Activated CD8-positive, alpha-beta memory T cell treated with anti-CD3 and anti-CD28 coated beads for 1 hour (primary cell): ENCODE measurements around the gene MTFP1.
A peak's percentile ranks its signal among the peaks of the same experiment; 100 is the strongest.

ENCODE experiments used
- DNase-seq, 2 donors: peaks; one replicate each; pipeline ENCODE4 v3.0.0-alpha.2; 2020; ENCODE audit warnings: low read depth in 1 of 2; ENCODE audit errors: extremely low read depth in 1 of 2

The MTFP1 gene, protein sequence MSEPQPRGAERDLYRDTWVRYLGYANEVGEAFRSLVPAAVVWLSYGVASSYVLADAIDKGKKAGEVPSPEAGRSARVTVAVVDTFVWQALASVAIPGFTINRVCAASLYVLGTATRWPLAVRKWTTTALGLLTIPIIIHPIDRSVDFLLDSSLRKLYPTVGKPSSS

GRCh38 chr22:30425616-30426387, at the start of gene MTFP1:
TSS of gene MTFP1 (plus strand) at chr22:30425768. CDS start at chr22:30425880, 112 bp downstream.
- DNase-seq, result no peak

DNA sequence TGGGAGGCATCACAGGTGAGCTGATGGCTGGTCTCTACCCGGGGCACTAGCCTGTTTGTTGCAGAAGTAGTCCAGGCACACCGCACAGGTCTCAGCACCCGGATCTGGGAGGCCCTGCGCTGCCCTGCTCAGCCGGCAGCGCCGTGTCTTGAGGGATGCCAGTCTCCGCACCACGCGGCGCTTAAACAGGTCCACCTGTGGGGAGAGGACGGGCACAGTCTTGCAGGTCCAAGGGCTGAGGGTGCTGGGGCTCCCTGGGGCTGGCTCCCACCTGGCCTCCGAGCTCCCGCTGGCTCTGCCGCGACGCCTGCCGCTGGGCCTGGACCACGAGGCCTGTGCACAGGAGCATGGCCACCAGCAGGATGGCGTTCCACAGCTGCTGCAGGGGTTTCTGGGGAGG, 45.6 kb upstream of the MTFP1 start:
- no peak for DNase-seq

GRCh38 chr22:30381264-30381663, 44.3 kb upstream of the MTFP1 start:
- no peak for DNase-seq

GRCh38 chr22:30382340-30382739, 43.2 kb upstream of the MTFP1 start:
- DNase-seq, result no peak

DNA sequence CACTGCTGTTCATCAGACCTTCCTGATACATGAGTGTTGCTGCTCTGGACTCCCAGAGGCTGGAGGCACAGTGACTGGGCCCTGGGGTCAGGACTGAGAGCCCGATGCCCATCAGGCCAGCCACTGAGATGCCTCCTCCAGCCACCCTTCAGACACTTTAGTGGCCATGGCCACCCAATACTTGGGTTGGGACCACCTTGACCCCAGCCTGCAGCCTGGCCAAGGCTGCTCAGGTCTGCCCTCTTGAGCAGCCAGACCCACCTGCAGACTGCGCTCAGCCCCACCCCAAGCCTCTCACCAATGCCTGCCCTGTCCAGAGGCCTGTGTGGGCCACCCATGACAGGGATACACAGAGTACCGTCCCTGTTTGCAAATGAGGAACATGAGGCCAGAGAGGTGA, 42.5 kb upstream of the MTFP1 start:
- no peak for DNase-seq

GRCh38 chr22:30385942-30386341, 39.6 kb upstream of the MTFP1 start:
- DNase-seq, result no peak

GRCh38 chr22:30386608-30386959, 39.0 kb upstream of the MTFP1 start:
- DNase-seq, result no peak

GRCh38 chr22:30386960-30387827, 38.4 kb upstream of the MTFP1 start, which contains the start of gene RNF215:
TSS of gene RNF215 (minus strand) at chr22:30387411. CDS start at chr22:30387313, 98 bp downstream.
- peak; percentile 32 to 74 for DNase-seq

GRCh38 chr22:30390974-30391691, 34.4 kb upstream of the MTFP1 start:
- peak; percentile 48 to 58 for DNase-seq

DNA sequence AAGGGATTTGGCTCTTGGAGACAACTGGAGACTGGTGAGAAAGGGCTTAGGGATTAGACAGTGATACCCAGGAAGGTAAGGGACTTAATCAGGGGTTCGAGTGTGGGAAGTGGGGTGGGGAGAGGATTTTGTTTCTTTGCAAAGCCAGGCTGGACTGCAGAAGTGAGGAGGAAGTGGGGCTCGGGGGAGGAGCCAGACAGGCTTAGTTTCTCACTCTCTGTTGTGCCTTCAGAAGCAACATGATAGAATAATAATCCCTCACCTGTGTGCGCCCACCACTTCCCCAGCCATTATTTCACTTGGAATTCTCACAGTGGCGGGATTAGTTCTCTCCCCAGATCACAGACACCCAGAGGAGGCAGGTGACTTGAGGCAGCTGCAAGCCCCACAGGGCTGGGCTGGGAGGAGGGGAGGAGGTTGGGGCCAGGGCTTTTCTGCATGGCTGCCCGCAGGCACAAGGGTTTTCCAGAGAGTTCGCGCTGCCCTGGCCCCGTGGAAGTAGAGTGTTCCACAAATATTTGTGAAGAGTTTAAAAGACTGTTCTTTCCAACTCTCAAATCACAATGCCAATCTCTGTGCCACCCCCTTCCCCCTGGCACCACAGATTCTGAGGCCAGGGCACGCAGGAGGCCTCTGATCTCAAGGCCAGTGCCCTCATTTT, 32.8 kb upstream of the MTFP1 start:
- no peak for DNase-seq

- no peak for DNase-seq
Measured at GRCh38 chr22:30393322-30393680, 32.3 kb upstream of the MTFP1 start.

DNA sequence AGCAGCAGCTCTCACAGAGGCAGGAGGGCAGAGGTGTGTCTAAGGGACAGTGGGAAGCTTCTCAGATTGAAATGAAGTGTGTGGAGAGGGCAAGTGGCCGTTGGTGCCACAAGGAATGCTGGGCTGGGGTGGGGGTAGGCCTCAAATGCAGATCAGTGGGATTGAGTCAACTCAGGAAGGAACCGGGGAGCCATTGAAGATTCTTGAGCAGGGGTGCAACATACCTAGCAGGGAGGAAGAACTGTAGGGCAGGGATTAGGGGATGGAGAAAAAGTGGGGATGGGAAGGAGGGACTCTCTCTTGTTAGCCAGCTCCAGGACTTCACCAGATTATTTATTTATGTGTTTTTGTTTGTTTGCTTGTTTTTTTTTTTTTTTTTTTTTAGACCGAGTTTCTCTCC, 31.7 kb upstream of the MTFP1 start:
- no peak for DNase-seq

DNA sequence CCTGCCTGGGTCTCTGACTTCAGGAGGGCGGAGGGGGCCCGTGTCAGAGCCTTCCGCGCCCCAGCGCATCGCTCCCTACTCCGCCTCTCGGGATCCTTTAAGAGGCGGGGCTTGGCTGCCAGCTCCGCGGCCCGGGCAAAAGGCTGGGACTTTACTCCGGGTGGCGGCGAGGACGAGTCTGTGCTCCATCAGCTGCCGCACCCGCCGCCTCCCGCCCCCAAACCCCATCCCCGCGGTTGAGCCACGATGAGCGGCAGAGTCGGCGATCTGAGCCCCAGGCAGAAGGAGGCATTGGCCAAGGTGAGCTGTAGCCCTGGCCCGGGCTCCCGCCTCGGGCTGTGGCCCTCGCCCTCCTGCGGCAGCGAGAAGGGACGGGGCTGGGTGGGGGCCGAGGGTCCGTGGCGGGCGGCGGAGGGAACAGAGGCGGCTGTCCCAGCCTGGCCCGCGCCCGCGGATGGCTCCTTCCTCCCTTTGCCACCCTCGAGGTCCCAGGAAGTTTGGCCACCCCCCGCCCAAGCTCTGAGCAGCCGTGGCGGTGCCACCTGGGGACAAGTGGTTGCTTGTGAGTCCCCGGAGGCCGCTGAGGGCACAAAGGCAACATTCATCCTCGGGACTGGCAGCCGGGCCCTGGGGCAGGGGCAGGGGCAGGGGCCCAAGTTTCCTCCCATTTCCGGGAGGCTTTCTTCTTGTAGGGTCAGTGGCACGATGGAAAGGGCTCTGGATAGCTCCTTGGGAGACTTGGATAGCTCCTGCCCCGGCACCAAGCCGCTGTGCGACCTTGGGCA, 28.5 kb upstream of the MTFP1 start, which contains the start of gene SEC14L2:
Gene SEC14L2, plus strand, starts transcription at position 148 of the 785 bp plus-strand sequence. Its CDS starts 99 bp downstream, at position 247.
- peak; percentile 29 to 44 for DNase-seq

DNA sequence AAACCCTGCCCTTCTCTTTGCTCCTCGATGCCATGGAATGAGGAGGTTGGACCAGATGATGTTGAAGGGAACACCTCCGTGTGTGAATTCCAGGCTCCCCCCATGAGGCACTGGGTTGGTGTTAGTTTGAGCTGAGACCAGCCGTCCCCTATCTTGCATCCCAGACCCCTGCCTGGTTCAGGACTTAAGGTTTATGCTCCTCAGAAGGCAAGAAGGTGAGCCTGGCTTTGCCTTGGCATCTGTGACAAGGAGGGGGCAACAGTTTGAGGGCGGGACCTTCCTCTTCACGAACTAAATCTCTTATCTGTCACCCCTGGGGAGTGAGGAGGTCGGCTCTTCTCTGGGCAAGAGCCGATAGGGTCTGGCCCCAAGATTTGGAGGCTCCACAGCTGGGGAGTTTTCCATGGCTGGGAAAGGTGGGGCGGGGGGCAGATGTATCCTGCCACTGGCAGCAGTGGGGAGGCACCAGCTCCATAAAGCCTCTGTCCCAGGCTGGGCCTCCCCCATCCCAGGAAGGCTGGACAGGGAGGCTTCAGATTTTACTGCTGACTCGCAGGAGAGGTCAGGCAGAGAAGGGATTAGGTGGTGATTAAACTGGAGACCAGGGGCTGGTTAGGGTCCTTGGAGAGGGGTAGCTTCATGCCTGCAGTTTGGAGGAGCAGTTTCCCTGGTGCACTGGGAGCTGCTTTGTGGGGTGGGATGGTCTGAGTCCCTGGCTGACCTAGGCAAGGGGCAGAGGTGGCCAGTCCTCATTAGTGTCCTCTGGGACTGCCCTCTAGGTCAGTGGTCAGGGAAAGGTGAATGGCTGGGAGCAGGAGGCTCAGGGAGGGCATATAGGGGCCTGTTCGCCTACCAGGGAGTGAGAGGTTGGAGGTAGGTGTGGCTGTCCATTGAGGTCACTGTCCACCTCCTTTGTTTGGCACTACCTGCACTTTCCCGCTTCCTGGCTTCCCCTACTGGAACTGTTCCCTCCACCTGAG, 27.6 kb upstream of the MTFP1 start:
- DNase-seq, result no peak

DNA sequence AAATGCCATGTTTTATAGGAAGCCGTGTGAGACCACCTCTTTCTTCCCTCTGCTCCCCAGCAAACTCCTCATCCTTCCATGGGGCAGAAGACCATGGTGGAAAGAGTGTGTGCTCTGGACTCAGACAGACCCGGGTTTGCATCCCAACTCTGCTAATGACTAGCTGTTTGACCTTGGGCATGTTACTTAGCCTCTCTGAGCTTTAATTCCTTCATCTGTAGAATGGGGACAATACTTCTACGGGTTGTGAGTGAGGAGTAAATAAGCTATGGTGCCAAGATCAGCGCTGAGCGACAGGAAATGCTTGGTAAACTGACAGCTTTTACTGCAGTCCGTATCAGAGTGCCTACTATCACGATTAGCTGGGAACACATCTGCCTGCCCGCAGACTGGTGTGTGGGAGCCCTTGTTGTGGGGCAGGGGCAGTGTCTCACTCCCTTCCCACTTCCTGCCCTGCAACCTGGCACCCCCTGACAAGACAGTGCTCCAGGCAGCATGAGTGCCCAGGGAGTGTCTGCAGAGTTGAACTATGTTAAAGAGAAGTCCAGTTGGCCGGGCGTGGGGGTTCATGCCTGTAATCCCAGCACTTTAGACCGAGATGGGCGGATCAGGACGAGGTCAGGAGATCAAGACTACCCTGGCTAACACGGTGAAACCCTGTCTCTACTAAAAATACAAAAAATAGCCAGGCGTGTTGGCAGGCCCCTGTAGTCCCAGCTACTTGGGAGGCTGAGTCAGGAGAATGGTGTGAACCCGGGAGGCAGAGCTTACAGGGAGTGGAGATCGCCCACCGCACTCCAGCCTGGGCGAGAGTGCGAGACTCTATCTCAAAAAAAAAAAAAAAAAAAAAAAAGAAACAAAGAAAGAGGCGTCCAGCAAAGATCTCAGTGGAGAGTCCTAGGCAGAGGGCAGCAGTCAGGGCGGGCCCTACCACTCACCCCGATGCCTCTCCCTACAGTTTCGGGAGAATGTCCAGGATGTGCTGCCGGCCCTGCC, 26.6 kb upstream of the MTFP1 start:
- no peak for DNase-seq

GRCh38 chr22:30399718-30400117, 25.9 kb upstream of the MTFP1 start:
- DNase-seq, result no peak

DNA sequence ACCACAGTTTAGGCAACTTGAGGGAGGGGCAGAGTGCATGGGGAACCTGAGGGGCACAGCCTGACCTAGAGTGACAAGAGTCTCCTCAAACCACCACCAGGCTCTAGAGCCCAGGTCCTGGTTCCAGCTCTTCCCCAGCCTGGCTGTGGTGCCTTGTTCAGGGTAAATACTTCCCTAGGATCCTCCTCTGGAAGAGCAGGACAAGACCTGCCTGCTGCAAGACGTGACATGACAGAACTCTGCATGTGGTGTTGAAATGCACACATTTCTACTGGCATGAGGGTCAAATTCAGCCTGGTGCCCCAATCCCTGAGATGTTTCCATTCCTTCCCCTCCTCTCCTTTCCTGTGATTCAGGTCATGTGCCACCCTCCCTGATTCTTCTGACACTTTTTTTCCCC, 25.4 kb upstream of the MTFP1 start:
- no peak for DNase-seq
